ENCODE measurements around the gene MANEA. TPM values are rescaled to one million over a fixed set of nuclear protein-coding genes. Genes with fewer than 3 reads are reported as not detected.

Gene MANEA
- total RNA-seq, 1 experiment from 2014 or later = 20.1 TPM

DNA sequence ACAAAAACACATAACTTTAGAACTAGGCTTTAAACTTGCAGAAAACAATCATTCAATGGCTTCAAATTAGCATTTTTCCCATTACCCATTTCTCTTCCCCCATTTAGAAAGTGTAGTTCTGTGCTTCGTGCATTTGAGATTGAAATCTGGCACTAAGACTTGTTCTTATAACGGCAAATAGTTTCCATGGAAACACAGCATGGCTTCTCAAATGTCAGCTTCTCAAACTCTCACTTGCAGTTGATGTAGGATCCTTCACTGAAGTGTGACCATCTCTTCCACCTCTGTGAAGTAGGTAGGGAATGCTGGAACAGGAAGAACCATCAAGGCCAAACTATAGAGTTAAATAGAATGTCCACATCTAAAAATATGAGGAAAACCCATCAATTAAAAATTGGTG, 52.2 kb downstream of the MANEA start:
- no peak for DNase-seq (ENCODE audit: low read depth, low spot score)
- no TSS peak for BruUV-seq (replicated peaks)
- TF ChIP-seq POLR2AphosphoS5 (IDR thresholded peaks at IDR 0.05; ENCODE audit: low read depth, low read length) = no peak
- TF ChIP-seq SIN3A (IDR thresholded peaks at IDR 0.05; ENCODE audit: borderline replicate concordance, insufficient read depth, low read depth, low read length) = no peak
- TF ChIP-seq, protein P1, sequence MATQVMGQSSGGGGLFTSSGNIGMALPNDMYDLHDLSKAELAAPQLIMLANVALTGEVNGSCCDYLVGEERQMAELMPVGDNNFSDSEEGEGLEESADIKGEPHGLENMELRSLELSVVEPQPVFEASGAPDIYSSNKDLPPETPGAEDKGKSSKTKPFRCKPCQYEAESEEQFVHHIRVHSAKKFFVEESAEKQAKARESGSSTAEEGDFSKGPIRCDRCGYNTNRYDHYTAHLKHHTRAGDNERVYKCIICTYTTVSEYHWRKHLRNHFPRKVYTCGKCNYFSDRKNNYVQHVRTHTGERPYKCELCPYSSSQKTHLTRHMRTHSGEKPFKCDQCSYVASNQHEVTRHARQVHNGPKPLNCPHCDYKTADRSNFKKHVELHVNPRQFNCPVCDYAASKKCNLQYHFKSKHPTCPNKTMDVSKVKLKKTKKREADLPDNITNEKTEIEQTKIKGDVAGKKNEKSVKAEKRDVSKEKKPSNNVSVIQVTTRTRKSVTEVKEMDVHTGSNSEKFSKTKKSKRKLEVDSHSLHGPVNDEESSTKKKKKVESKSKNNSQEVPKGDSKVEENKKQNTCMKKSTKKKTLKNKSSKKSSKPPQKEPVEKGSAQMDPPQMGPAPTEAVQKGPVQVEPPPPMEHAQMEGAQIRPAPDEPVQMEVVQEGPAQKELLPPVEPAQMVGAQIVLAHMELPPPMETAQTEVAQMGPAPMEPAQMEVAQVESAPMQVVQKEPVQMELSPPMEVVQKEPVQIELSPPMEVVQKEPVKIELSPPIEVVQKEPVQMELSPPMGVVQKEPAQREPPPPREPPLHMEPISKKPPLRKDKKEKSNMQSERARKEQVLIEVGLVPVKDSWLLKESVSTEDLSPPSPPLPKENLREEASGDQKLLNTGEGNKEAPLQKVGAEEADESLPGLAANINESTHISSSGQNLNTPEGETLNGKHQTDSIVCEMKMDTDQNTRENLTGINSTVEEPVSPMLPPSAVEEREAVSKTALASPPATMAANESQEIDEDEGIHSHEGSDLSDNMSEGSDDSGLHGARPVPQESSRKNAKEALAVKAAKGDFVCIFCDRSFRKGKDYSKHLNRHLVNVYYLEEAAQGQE (IDR thresholded peaks at IDR 0.05; ENCODE audit: insufficient read depth in 1 of 2, low read depth in 2 of 2, low read length in 1 of 2) = no peak
- TF ChIP-seq, protein P2, sequence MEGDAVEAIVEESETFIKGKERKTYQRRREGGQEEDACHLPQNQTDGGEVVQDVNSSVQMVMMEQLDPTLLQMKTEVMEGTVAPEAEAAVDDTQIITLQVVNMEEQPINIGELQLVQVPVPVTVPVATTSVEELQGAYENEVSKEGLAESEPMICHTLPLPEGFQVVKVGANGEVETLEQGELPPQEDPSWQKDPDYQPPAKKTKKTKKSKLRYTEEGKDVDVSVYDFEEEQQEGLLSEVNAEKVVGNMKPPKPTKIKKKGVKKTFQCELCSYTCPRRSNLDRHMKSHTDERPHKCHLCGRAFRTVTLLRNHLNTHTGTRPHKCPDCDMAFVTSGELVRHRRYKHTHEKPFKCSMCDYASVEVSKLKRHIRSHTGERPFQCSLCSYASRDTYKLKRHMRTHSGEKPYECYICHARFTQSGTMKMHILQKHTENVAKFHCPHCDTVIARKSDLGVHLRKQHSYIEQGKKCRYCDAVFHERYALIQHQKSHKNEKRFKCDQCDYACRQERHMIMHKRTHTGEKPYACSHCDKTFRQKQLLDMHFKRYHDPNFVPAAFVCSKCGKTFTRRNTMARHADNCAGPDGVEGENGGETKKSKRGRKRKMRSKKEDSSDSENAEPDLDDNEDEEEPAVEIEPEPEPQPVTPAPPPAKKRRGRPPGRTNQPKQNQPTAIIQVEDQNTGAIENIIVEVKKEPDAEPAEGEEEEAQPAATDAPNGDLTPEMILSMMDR (IDR thresholded peaks at IDR 0.05) = no peak
- no peak for TF ChIP-seq TCF7L2 (IDR thresholded peaks at IDR 0.05; ENCODE audit: low read depth, low read length)
- CTCF ChIA-PET = no interaction called here
- Histone ChIP-seq H3K4me1 (ENCODE audit: control insufficient read depth, insufficient read depth, low read length) (no peaks in the 10 kb centered on the region), H3K4me3 (ENCODE audit: low read depth in 2 of 2, low read length in 2 of 2) (no peak overlapping the region), H3K27me3 (ENCODE audit: control insufficient read depth, insufficient read depth, low read length) (no peaks in the 10 kb centered on the region), H3K36me3 (ENCODE audit: control insufficient read depth, insufficient read depth, low read length) (no peaks in the 10 kb centered on the region), H3K27ac (ENCODE audit: low read length) (no peak overlapping the region), H3K9me3 (ENCODE audit: control insufficient read depth, insufficient read depth, low read depth, low read length) (no peaks in the 10 kb centered on the region)
- intact Hi-C loops (cut with micrococcal nuclease; ENCODE audit: unreplicated experiment) (no loop called here), in situ Hi-C loops (cut with HindIII; ENCODE audit: low pct_unique_long_range_greater_than_20kb, low sequenced_read_pairs) (no loop called here)
- no peak for ATAC-seq
- POLR2A ChIA-PET = no interaction called here

DNA sequence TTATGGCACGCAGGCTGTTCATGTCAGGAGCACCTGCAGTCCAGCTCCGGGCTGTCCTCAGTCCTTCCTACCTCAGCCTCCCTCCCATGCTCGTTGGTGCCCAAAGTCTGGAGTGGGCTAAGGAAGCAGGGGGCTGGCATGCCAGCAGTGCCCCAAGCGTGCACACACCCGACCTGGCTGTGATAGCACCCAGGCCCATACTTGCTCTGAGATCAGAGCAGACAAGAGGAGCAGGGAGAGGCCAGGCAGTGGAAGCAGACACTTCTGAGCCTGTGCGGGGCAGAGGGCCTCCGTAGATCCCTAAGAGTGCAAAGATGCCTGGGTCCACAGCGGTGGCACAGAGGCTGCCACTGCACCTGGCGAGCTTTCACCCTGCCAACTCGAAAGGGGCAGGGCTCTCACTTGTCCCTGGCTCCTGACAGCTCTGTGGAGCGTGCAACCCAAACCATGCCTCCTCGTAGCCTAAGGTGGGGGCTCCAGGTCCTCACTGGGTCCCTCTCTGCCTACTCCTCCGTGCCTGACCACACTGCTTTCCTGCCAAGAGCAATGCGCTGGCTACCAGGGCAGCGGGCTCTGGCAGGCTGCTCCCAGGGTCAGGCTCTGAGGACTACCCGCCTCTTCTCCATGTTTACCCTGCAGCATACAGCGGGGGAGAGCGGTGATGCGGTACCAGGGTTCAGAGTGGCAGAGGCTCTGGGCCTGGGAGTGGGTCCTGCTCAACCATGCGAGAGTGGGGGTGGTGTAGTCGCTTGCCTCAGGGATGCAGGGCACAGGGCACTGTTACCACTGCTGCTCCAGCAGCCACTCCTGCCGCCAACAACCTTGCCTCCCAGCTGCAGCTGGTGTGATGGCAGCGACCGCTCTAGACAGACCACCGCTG, 59.5 kb downstream of the MANEA start:
- Histone ChIP-seq H3K4me1 (ENCODE audit: control insufficient read depth, insufficient read depth, low read length) (no peaks in the 10 kb centered on the region), H3K27me3 (ENCODE audit: control insufficient read depth, insufficient read depth, low read length) (no peaks in the 10 kb centered on the region), H3K27ac (ENCODE audit: low read length) (no peak overlapping the region), H3K36me3 (ENCODE audit: control insufficient read depth, insufficient read depth, low read length) (no peaks in the 10 kb centered on the region), H3K4me3 (ENCODE audit: low read depth in 2 of 2, low read length in 2 of 2) (no peak overlapping the region), H3K9me3 (ENCODE audit: control insufficient read depth, insufficient read depth, low read depth, low read length) (no peaks in the 10 kb centered on the region)
- TF ChIP-seq TCF7L2 (IDR thresholded peaks at IDR 0.05; ENCODE audit: low read depth, low read length) = no peak
- TF ChIP-seq, protein P2 (IDR thresholded peaks at IDR 0.05) = no peak
- TF ChIP-seq, protein P1 (IDR thresholded peaks at IDR 0.05; ENCODE audit: insufficient read depth in 1 of 2, low read depth in 2 of 2, low read length in 1 of 2) = no peak
- no peak for TF ChIP-seq POLR2AphosphoS5 (IDR thresholded peaks at IDR 0.05; ENCODE audit: low read depth, low read length)
- TF ChIP-seq SIN3A (IDR thresholded peaks at IDR 0.05; ENCODE audit: borderline replicate concordance, insufficient read depth, low read depth, low read length) = no peak
- ChIA-PET CTCF (no interaction called here), POLR2A (no interaction called here)
- in situ Hi-C loops (cut with HindIII; ENCODE audit: low pct_unique_long_range_greater_than_20kb, low sequenced_read_pairs) = no loop called here
- ATAC-seq (no peak), DNase-seq (ENCODE audit: low read depth, low spot score) (no peak)
- intact Hi-C loops (cut with micrococcal nuclease; ENCODE audit: unreplicated experiment) = no loop called here
- BruUV-seq (replicated peaks) = no TSS peak

All from Panc1 (cell line).